ENCODE results near the gene RAB31.
"Not testable (repeated sequence)": the region's sequence is repeated elsewhere in the genome, so short reads cannot be mapped to it uniquely, and the experiment has no call there.

The RAB31 gene, protein sequence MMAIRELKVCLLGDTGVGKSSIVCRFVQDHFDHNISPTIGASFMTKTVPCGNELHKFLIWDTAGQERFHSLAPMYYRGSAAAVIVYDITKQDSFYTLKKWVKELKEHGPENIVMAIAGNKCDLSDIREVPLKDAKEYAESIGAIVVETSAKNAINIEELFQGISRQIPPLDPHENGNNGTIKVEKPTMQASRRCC

DNA sequence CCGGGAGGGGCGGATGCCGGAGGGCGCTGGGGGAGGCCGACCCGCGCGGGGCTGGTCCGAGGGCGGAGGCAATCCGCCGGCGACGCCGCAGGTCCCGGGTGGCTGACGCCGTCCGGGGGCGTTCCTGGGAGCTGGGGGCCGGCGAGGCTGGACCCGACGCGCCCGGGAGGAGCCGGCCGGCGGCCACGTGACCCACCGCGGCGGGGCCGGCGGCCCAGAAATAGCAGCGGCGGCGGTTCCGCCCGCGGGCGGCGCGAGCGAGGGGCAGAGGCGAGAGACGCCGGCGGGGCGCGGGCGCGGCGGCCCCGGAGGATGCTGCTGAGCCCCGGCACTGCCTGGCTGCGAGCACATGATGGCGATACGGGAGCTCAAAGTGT lies at the start of gene RAB31:
Gene RAB31, plus strand, starts transcription at position 245 of the 377 bp plus-strand sequence. Its CDS starts 105 bp downstream, at position 350.
- no peak for DNase-seq

DNA sequence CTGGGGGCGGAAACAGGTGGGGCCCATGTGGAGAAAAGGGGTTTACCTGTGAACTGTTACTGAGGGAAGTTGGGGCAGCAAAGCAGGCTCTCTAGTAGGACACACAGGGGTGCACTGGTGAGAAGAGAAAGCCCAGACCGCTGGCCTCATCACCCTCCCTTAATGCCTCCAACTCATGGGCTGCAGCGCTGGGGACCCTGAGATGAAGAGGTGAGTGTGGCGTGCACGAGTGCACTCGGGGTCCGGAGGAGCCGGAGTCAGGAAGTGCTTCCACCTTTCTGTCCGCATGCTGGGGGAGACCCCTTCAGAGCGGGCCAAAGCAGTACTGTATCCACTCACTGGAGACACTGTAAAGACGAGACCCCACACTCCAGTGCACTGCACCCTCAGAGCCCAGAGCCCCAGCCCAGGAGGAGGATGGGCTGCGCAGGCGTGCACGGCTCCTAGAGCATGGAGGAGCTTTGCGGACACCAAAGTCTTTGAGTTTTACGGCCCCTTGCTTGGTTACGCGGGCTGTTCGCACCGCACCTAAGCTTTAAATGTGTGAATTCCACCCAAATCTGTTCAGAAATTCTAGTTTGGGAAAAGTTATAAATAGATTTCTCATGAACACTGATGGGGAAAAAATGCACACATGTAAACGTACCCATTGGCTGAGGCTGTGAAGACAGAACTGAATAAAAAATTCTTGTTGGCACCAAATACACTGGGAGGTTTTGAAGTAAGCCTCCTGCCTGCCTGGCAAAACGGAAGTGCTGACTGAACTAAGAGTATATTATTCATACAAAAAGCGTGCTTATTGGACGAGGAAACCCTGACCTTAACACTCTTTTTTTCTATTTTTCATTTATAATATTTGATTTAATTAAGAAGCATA lies 48.4 kb upstream of the RAB31 start:
- DNase-seq: no peak

DNA sequence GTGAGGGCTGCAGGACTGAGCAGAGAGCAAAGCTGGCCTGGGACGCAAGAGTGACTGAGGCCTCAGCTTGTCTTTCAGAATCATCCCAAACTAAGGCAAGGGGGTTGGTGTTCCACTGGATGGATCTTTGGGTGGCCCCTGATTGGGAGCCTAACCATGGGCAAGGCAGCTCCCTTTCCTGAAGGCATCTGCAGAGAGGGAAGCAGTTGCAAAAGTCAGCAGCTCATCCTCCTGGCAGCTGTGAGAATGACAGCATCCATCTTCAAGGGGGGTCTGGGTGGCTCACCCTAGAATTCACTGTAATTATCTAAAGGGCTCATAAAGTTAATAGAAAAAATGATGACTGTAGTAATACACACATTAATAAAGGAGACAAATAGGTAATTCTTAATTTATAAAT lies 46.5 kb upstream of the RAB31 start:
- no peak for DNase-seq

DNA sequence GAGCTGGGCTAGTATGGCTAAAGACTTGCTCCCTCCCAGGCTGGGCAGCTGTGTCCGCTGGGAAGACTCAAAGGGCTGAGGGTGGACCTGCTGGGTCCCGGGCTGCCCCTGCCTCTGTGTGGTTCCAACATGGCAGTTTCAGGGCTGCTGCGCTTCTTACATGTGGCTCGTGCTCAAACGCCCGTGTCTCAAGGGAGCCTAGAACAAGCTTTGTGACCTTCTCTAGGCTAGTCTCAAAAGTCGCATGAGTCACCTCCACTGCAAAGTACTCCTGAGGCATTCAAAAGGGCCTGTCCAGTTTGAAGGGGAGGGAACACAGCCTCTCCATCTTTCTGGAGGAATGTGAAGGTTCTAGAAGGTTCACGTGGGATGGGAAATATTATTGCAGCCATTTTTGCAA lies 44.7 kb upstream of the RAB31 start:
- DNase-seq: no peak

DNA sequence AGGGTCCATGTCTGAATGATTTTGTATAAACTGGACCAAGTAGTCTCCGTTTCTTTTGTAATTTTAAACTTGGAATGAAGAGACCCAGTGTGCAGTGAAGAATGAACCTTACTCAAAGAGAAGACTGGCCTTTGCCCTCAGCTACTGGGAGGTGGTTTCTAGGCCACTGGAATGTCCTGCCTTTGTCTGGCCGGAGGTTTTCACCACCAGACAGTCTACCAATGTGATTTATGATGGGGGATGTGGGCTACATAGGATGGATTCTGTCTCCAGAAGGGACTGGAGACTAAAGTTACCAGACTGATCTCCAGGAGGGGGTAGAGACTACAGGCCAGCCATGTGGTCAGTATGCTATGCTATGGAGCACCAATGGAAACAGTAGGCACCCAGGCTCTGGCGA lies 42.8 kb upstream of the RAB31 start:
- DNase-seq: no peak

DNA sequence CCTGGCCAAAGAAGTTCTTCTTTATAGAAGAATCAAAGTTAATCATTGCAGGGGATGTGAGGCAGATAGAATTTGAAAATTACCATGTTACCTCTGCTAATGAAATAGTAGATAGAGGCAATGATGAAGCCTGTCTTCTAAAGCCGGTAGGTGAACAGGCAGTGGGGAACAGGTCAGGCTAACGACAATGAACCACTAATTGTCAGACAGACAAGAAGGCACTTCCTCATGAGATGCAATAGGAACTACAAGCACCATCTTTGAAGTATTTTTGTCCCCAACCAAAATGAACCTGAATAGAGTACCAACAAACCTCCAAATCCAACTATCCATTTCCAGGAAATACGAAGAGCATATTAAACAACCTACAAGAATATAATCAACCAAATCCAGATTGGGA lies 41.6 kb upstream of the RAB31 start:
- DNase-seq: no peak

DNA sequence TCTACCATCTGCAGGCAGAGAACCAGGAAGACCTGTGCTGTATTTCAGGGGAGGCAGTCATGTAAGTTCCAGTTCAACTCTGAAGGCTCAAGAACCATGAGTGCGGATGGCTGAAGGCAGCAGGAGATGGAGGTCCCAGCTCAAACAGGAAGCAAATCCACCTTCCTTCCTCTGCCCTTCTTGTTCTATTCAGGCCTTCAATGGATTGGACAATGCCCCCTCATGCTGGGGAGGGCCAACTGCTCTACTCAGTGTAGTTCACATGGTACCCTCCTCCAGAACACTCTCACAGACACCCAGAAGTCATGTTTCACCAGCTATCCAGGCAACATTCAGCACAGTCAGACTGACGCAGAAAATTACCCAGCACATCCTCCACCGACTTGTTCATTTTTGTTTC lies 39.1 kb upstream of the RAB31 start:
- DNase-seq: no peak

DNA sequence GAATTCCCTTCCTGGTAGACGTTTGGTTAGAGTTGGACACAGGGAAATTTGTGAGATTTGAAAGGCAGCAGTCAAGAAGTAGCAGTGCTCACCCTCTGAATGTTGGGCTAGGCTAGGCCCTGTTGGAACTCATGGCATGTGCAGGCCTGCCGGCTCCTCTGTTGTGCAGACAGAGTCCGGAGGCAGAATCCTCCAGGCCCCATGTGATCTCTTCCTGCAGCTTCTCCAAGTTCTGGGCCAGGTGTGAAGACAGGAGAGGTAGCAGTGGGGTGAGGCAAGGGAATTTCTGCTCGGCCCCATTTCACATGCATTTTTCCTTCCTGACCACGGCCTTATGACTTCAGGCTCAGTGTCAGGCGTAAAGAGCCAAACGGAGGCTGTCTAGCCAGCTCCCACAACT lies 36.9 kb upstream of the RAB31 start:
- no peak for DNase-seq

DNA sequence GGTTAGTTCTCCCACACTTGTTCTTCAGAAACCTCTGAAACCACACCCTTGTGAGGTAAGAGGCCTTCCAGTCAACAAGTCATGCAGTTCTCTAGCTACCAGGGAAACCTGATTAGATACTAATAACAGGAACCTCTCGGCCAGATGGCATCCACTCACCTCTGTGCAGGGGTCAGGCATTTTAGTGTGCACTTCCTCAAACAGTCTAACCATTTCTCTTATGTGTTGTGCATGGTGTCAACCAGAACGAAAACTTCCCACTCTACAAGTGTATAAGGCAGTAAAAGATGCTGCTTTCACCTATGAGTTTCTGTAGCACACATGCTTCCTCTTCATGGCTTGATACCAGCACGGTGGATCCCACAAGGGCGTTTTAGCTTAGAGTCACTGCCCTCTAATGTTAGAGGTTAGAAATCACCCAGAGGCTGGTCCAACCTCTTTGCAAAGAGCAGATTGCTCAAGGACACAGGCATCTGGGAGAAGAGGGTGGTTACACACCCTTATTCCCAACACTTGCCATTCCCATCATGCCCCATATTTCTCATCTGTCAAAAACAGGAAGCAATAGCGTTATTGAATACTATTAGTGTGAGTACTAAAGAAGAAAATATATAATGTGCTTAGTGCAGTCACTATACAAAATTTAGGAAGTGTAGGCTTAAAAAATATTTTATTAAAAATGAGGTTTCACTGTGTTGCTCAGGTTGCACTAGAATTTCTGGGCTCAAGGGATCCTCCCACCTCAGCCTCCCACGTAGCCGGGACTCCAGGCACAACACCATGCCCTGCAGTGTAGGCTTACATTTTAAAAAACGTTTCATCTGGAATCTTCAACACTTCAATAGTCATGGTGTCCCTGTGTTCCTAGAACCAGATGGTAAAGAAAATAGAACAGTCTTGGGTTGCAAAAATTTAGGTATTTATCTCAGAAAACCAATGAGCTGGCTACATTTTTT lies 34.5 kb upstream of the RAB31 start:
- no peak for DNase-seq

DNA sequence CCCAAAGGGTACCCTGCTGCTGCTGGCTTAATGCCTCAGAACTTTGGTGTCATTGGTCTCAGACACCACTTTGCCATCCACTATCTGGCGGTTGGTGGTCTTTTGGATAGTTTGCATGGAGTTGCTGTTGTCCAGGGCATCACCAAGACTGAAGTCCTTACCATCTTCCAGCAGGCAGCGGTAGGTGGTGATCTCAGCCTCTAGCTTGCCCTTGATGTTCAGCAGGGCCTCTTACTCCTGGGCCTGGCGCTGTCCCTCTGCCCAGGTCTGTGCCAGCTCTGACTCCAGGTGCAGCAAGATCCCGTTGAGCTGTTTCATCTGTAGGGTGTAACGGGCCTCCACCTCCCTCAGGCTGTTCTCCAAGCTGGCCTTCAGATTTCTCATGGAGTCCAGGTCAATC lies 29.9 kb upstream of the RAB31 start:
- DNase-seq: not testable (repeated sequence)

DNA sequence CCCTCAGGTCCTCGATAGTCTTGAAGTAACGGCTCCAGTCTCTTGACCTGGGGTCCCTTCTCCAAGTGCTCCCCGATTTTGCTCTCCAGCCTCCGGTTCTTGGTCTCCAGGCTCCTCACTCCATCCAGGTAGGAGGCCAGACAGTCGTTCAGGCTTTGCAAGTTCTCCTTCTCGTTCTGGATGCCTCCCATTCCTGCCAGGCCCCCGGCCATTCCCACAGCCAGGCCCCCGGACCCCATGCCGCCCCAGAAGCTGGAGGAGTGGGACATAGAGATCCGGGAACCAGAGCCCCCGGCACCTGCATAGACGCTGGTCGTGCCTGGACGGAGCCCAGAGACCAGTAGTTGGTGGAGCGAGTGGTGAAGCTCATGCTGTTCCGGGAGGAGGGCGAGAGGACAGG lies 29.0 kb upstream of the RAB31 start:
- DNase-seq: no peak

DNA sequence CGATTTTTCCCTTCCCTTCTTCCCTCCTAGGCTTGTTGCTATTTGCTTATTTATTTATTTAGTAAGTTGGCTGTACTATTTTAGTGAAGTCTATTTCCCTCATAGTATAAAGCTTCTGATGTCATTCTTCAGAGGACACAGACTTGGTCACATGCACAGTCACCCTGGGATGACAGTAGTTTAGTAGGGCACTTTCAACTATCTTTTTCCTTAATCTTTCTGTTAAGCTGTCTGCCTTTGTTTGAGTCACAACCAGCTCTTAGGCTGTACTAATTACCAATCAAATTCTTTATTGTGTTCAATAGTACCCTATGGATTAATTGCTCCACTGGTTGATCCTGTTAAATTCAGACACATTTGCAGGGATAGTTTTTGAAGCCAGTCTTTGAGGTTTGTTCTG lies 26.9 kb upstream of the RAB31 start:
- DNase-seq: no peak

DNA sequence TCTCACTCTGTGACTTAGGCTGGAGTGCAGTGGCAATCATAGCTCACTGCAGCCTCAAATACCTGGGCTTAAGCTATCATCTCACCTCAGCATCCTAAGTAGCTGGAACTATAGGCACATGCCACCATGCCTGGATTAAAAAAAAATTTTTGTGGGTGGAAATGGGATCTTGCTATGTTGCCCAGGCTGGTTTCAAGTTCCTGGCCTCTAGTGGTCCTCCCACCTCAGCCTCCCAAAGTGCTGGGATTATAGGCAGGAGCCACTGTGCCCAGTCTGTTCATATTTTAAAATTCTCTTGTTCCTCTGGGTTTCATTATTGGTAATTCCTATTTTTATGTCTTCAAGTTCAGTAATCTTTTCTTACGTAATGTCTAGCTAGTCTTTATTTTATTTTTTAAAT lies 25.5 kb upstream of the RAB31 start:
- no peak for DNase-seq

DNA sequence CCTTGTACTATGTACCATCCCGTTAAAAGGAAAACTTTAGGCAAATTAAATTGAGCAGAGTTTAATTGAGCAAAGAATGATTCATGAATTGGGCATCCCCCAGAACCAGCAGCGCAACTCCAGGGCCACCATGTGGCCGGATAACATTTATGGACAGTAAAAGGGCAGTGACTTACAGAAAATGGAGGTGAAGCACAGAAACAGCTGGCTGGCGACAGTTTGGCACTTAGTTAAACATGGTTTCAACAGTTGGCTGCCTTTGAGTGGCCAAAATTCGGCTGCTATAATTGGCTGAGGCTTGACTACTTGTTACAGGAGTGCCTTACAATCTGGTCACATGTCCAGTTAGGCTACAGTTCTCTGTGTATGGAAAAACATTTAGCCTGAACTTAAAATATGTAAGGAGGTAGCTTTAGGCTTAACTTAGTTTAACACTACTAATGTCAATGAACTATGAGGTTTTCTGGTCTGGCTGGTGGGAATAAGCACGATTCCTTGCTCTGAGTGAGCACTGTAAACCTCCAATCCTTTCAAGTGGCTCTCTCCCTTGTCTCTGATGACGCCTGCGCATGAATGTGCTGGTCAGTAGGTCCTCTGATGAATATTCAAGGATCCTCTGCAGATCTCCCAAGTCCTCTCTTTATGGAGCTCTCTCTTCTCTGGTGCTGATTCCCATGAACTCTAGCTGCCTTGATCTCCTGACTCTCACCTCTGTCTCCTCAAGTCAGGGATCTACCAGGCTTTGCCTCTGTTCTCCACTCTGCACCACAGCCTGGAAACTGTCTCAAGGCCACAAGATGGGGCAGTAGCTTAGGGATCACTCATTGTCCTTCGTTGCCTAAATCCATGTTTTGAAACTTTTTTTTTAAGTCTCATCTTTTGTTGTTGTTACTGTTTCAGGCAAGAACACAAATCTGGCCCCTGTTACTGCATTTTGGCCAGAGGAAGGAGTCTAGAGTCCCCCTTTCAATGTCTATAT lies 24.4 kb upstream of the RAB31 start:
- DNase-seq: no peak

DNA sequence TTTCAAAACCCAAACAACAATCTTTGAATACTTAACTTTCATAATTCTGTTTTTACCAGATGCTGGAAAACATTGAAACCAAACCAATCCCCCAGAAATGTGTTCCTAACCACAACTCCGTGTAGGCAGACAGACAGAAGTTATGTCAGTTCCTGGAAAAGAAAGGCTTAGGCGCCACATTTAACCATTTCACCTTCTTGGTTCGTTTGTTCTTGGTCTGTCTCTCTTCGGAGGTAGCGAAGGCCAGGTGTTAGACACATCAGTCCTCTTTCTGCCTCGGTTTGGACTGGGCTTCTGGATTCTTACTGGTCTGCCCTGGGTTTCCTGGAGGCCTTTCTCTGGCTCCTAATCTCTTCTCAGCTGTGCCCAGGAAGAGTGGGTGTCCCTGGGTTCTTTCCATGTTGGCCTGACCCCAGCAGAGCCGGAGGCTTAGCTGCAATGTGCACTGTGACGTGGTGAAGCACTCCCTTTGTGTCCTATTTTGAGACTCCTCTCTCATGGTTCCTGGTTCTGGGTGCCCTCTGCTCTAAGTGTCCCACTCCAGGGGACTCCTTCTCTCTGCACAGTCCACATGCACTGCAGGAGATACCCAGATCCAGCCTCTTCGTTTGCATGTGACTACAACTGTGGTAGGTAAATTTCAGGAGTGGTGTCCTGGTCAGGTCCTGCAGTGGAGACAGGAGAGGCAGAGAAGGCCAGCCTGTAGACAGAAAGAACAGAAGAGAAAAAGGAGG lies 23.1 kb upstream of the RAB31 start:
- no peak for DNase-seq

DNA sequence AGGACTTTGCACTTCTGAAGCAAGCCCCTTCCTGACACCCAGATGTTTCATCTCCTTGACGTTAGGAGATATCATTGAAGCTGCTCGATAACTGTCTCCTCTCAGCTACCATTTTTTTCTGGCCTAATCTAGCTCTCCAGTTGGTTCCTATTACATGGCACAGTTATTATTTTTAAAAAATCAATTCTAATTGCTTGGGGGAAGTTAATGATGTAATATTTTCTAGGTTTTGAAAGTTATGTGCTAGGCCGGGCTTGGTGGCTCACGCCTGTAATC lies 22.5 kb upstream of the RAB31 start:
- no peak for DNase-seq

DNA sequence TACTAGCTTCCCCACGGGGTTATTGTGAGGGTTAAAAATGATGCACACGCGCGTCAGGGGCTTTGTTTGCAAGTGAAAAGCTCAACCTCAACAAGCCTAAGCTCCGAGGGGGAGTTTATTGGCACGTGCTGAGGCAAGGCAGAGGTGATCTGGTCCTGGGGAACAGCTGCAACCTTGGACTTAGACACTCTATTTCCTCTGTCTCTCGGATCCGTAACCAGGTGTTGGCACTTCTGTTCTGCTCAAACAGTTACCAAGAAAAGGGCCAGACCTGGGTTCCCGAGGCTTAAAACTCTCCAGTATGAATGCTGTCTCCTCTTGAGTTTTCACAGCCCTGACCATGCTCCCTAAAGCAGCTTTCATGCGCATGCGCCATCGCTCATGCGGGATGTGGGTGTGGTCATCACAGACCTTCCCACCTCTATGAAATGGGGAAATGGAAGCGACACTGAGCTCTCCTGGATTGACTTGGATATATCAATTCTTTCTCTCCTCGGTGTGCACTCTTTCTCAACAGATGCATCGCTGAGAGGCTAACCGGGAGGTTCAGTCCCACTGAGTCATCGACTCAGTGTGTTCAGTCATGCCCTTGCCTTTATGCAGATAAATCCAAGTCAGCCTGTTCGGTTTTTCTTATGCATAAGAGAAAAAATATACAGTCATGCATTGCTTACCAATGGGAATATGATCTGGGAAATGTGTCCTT lies 19.9 kb upstream of the RAB31 start:
- no peak for DNase-seq

DNA sequence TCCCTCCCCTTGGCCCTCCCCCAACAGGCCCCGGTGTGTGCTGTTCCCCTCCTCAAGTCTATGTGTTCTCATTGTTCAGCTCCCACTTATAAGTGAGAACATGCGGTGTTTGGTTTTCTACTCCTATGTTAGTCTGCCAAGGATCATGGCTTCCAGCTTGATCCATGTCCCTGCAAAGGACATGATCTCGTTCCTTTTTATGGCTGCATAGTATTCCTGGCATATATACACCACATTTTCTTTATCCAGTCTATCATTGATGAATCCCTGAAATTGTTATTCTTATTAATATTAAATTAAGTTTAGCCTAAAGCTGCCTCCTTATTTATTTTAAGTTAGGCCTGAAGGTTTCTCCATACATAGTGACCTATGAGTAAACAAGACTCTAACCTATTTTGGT lies 18.8 kb upstream of the RAB31 start:
- DNase-seq: no peak

DNA sequence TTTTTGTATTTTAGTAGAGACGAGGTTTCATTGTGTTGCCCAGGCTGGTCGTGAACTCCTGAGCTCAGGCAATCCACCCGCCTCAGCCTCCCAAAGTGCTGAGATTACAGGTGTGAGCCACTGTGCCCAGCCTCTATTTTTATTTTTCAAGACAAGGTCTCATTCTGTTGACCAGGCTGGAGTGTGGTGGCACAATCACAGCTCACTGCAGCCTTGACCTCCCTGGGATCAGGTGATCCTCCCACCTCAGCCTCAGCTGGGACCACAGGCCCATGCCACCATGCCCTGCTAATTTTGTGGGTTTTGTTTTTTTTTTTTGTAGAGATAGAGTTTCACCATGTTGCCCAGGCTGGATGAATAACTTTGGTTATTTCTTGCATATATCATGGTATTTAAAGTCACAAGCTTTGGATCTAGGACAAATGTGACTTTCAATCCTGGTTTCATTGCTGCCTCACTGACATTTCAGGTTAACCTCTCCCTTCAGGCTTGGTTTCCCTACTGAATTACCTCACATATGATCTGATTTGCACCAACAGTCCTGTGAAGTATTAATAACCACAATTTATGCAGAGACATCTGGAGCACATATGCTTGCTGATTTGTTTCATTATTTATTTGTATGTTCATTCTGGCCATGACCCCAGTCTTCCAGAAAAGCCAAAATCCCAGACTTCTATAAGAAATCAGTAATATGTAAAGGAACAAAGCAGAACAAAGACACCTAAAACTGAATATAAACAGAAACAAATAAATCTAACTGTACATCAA lies 17.5 kb upstream of the RAB31 start:
- no peak for DNase-seq

DNA sequence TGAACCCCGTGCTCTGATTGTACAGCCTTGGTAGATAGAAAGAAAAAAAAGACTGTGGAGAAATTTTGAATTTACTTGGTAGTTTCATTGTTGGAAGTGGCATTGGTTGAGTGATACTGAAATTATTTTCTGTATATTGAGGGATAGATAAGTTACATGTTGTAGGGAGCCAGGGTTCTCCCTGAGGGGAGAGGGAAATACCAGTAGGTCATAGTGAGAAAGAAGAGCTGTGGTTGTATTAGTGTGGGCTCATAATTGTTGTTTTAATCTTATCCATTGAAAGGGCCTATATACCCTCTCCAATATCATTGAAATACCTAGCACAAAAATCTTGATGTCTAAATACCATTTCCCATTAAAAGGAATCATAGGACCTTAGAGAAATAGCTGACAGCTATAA lies 16.9 kb upstream of the RAB31 start:
- DNase-seq: no peak
